Omental fat pad (tissue), 4 donors: Measurements from ENCODE around the gene DCAF5. TPM values are rescaled to one million over a fixed set of nuclear protein-coding genes. Genes with fewer than 3 reads are reported as not detected.
"Not testable (repeated sequence)": the region's sequence is repeated elsewhere in the genome, so short reads cannot be mapped to it uniquely, and the experiment has no call there.

ENCODE experiments used
- ATAC-seq: fragments of 150-250 bp; one replicate; pipeline ENCODE4 v1.9.1; 2016; ENCODE audit warnings: mild to moderate bottlenecking, moderate library complexity; ENCODE audit not compliant: low FRiP score
- DNase-seq: peaks from one replicate; pipeline ENCODE4 v3.0.0-alpha.2; 2019; ENCODE audit warnings: low spot score
- total RNA-seq, 4 donors: library from RNA; depleted of rRNA; stranded (reverse); fragments of >200 nt; gene quantifications; one replicate each; pipeline ENCODE4 v1.1.0, GENCODE V29; 2016
- TF ChIP-seq, protein P1 (sequence below), 3 donors: fragments of 450-650 bp; IDR thresholded peaks; one replicate each; pipeline ENCODE4 v1.5.1; 2016 to 2017; ENCODE audit warnings: antibody characterized with exemption in 3 of 3, mild to moderate bottlenecking in 3 of 3, moderate library complexity in 2 of 3

DCAF5 gene
- total RNA-seq, 4 donors from 2014 or later: 30.4 to 58.1 (median 38.0) TPM

DNA sequence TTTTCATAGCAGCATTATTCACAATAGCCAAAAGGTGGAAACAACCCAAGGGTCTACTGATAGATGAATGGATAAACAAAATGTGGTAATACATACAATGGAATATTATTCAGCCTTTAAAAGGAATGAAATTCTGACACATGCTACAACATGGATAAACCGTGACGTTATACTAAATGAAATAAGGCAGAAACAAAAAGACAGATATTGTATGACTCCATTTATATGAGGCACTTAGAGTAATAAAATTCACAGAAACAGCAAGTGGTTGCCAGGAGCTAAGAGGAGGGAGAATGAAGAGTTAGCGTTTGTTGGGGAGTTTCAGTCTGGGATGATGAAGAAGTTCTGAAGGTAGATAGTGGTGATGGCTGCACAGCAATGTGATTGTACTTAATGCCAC, 76.6 kb downstream of the DCAF5 start:
- no peak for DNase-seq
- no peak for ATAC-seq
- TF ChIP-seq, protein P1, sequence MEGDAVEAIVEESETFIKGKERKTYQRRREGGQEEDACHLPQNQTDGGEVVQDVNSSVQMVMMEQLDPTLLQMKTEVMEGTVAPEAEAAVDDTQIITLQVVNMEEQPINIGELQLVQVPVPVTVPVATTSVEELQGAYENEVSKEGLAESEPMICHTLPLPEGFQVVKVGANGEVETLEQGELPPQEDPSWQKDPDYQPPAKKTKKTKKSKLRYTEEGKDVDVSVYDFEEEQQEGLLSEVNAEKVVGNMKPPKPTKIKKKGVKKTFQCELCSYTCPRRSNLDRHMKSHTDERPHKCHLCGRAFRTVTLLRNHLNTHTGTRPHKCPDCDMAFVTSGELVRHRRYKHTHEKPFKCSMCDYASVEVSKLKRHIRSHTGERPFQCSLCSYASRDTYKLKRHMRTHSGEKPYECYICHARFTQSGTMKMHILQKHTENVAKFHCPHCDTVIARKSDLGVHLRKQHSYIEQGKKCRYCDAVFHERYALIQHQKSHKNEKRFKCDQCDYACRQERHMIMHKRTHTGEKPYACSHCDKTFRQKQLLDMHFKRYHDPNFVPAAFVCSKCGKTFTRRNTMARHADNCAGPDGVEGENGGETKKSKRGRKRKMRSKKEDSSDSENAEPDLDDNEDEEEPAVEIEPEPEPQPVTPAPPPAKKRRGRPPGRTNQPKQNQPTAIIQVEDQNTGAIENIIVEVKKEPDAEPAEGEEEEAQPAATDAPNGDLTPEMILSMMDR (IDR thresholded peaks at IDR 0.05): no peak

GRCh38 chr14:69073915-69074314, 79.0 kb downstream of the DCAF5 start:
- TF ChIP-seq, protein P1 (IDR thresholded peaks at IDR 0.05): no peak
- no peak for DNase-seq
- ATAC-seq: no peak

- ATAC-seq (no peak), DNase-seq (no peak)
- TF ChIP-seq, protein P1 (IDR thresholded peaks at IDR 0.05): no peak
These were observed 79.5 kb downstream of the DCAF5 start for GRCh38 chr14:69073429-69073828.

DNA sequence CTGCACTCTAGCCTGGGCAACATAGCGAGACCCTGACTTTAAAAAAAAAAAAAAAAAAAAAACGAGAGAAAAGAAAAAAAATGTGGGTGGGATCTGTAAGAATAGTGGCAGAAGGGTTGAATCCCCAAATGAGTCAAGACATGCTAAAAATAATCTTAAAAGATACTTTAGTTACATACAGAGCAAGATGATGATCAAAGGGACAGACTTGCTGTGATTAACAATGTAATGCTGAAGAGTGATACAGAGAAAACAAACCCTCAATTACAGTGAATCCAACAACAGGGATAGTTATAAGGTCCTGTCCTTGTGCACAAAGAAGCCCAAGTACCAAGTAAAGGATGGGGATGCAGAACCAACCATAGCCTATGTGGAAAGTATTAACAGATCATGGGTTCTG, 80.3 kb downstream of the DCAF5 start:
- TF ChIP-seq, protein P1 (IDR thresholded peaks at IDR 0.05): no peak
- ATAC-seq (no peak), DNase-seq (no peak)

GRCh38 chr14:69068744-69069421, 84.0 kb downstream of the DCAF5 start:
- TF ChIP-seq, protein P1 (IDR thresholded peaks at IDR 0.05): no peak
- no peak for ATAC-seq

DNA sequence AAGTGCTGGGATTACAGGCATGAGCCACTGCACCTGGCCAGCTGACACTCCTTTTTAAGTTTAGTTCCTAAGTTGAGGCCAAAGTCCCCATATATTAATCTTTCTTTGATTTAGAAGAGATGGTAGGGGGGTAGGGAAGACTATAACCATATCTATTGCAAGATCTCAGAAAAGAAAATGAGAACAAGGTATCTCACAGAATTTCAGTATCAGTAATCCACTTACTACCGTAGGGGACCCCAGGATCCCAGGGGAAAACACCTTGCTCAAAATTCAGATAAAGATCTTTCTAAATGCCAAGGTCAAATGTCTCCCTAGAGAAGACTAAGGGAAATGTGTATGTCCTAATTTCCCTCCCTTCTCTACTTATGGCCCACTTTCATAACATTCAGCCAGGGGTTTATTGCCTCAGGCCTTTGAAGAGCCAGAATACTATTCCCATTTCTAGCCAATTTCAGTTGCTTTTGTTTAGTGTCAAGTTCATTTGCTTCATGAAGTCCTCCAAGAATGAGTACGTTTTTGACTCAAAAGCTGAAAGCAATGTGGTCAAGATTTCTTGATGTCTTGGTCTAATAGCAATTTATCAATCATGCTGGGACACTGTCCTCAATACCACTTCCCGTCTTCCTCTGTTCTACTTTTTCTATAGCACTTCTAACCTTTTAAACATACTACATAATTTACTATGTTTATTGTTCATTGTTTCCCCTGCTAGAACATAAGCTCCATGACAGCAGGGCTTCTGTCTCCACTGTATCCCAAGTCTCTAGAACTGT, 86.3 kb downstream of the DCAF5 start:
- TF ChIP-seq, protein P1 (IDR thresholded peaks at IDR 0.05): no peak
- DNase-seq (no peak), ATAC-seq (no peak)

More at GRCh38 chr14:69068744-69069421, 84.0 kb downstream of the DCAF5 start:
- DNase-seq: no peak

DNA sequence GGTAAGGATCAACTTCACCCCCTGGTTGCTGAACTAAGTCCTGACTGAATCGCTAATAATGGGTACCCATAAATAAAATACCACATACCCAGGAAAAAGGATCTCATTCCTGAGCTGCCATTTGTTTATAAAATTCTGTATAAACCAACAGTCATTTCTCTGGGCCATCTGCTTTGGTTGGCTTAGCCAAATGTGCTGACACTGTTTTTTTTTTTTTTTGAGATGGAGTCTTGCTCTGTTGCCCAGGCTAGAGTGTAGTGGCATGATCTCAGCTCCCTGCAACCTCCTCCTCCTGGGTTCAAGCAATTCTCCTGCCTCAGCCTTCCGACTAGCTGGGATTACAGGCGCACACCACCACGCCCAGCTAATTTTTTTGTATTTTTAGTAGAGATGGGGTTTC, 87.0 kb downstream of the DCAF5 start:
- DNase-seq, ATAC-seq: not testable (repeated sequence)
